K562 (cell line): ENCODE results near the gene LUZP1. TPM values are rescaled to one million over a fixed set of nuclear protein-coding genes. Genes with fewer than 3 reads are reported as not detected.

Experiments
- ARID1B ChIP-seq: fragments of 450-650 bp; IDR thresholded peaks from 2 replicates; pipeline ENCODE4 v1.6.1; 2016; ENCODE audit warnings: antibody characterized with exemption, mild to moderate bottlenecking, inconsistent platforms
- CCAR2 ChIP-seq: fragments of 200-400 bp; formaldehyde crosslinking; IDR thresholded peaks from 2 replicates; pipeline ENCODE4 v1.6.1; 2017; ENCODE audit warnings: mild to moderate bottlenecking, low read depth, low read length
- CGGBP1 ChIP-seq: fragments of 250-450 bp; sonication (Bioruptor Pico); IDR thresholded peaks from 2 replicates; pipeline ENCODE4 v1.9.0; 2021; ENCODE audit warnings: mild to moderate bottlenecking
- CTBP1 ChIP-seq: fragments of 450-650 bp; IDR thresholded peaks from 2 replicates; pipeline ENCODE4 v1.6.1; 2016; ENCODE audit warnings: borderline replicate concordance
- ELF1 ChIP-seq: fragments of 200-800 bp; sonication (Bioruptor generic); IDR thresholded peaks from 2 replicates; pipeline ENCODE4 v1.6.1; 2016; ENCODE audit warnings: missing genetic modification characterization, missing compliant biosample characterization
- ETV1 ChIP-seq: fragments of 450-650 bp; conservative IDR thresholded peaks from 2 replicates; pipeline ENCODE4 v1.6.1; 2016; ENCODE audit warnings: missing genetic modification characterization, control low read depth, low read depth, missing compliant biosample characterization
- GABPB1 ChIP-seq: sonication (generic); formaldehyde crosslinking; IDR thresholded peaks from 2 replicates; pipeline ENCODE4 v1.8.0; 2022; ENCODE audit warnings: mild to moderate bottlenecking, missing genetic modification reagents
- GATAD2B ChIP-seq: fragments of 450-650 bp; IDR thresholded peaks from 2 replicates; pipeline ENCODE4 v1.6.1; 2017; ENCODE audit warnings: mild to moderate bottlenecking, borderline replicate concordance
- ILK ChIP-seq: fragments of 450-650 bp; IDR thresholded peaks from 2 replicates; pipeline ENCODE4 v1.6.1; 2016; ENCODE audit warnings: missing genetic modification characterization, low read depth, mild to moderate bottlenecking, missing compliant biosample characterization, moderate library complexity, borderline replicate concordance
- LEF1 ChIP-seq: fragments of 450-650 bp; IDR thresholded peaks from 2 replicates; pipeline ENCODE4 v1.6.1; 2016; ENCODE audit warnings: mild to moderate bottlenecking
- MTF1 ChIP-seq: fragments of 250-450 bp; sonication (Bioruptor Pico); IDR thresholded peaks from 2 replicates; pipeline ENCODE4 v1.9.0; 2021; ENCODE audit warnings: moderate library complexity, mild to moderate bottlenecking, inconsistent platforms, borderline replicate concordance
- RAD51 ChIP-seq: fragments of 450-650 bp; IDR thresholded peaks from 2 replicates; pipeline ENCODE4 v1.7.1; 2016; ENCODE audit warnings: low read depth, mild to moderate bottlenecking, borderline replicate concordance
- SAFB2 ChIP-seq: fragments of 200-400 bp; formaldehyde crosslinking; IDR thresholded peaks from 2 replicates; pipeline ENCODE4 v1.6.1; 2018; ENCODE audit warnings: borderline replicate concordance, low read length, low read depth, moderate library complexity; ENCODE audit not compliant: severe bottlenecking
- SPI1 ChIP-seq: IDR thresholded peaks from 2 replicates; pipeline ENCODE4 v1.6.1; 2011; ENCODE audit warnings: low read depth, low read length, control low read depth, borderline replicate concordance
- TARDBP ChIP-seq: fragments of 450-650 bp; IDR thresholded peaks from 2 replicates; pipeline ENCODE4 v1.6.1; 2016
- ZNF140 ChIP-seq: fragments of 250-450 bp; sonication (Bioruptor Pico); IDR thresholded peaks from 2 replicates; pipeline ENCODE4 v1.8.0; 2021; ENCODE audit warnings: moderate library complexity, mild to moderate bottlenecking, inconsistent platforms
- ZNF23 ChIP-seq: fragments of 250-450 bp; sonication (Bioruptor Pico); IDR thresholded peaks from 2 replicates; pipeline ENCODE4 v1.4.0; 2020; ENCODE audit warnings: mild to moderate bottlenecking
- ZNF253 ChIP-seq: fragments of 250-450 bp; sonication (Bioruptor Pico); conservative IDR thresholded peaks from 2 replicates; pipeline ENCODE4 v1.6.1; 2021; ENCODE audit warnings: mild to moderate bottlenecking
- ZNF445 ChIP-seq: fragments of 250-450 bp; sonication (Bioruptor Pico); IDR thresholded peaks from 2 replicates; pipeline ENCODE4 v1.4.0; 2020; ENCODE audit warnings: low read depth, mild to moderate bottlenecking, moderate library complexity
- ZNF511 ChIP-seq: sonication (generic); formaldehyde crosslinking; IDR thresholded peaks from 2 replicates; pipeline ENCODE4 v1.8.0; 2022; ENCODE audit warnings: mild to moderate bottlenecking, missing genetic modification reagents
- ZNF766 ChIP-seq: fragments of 200-800 bp; sonication (Bioruptor generic); conservative IDR thresholded peaks from 2 replicates; pipeline ENCODE4 v1.6.1; 2016; ENCODE audit warnings: missing genetic modification characterization, missing compliant biosample characterization
- polyA plus RNA-seq, 8 experiments: library from polyadenylated mRNA; depleted of rRNA in 4 of 8; stranded (reverse) in 5 of 8; unstranded in 3 of 8; fragments of >200 nt; fragmentation: Nextera tagmentation in 2 of 8; fragmentation: Illumina TruSeq in 1 of 8; extraction: Ambion mirVana in 2 of 8; extraction: Trizol in 1 of 8; gene quantifications; 2 replicates each; pipeline versions ENCODE4 v1.2.1 to v1.2.3, GENCODE V29; 2011 to 2014; ENCODE audit warnings: inconsistent platforms in 1 of 8, missing spikeins in 1 of 8
- total RNA-seq, 7 experiments: library from RNA; depleted of rRNA in 6 of 7; stranded (reverse); fragments of >200 nt in 6 of 7; fragmentation: Illumina TruSeq in 2 of 7; extraction: Trizol in 2 of 7; gene quantifications; 2 replicates each; pipeline versions ENCODE4 v1.2.1 to v1.2.3, GENCODE V29; 2011 to 2021; ENCODE audit warnings: low replicate concordance in 1 of 7
- TF ChIP-seq, protein P1 (sequence below): fragments of 250-450 bp; sonication (Bioruptor Pico); IDR thresholded peaks from 2 replicates; pipeline ENCODE4 v1.6.1; 2021; ENCODE audit warnings: mild to moderate bottlenecking
- TF ChIP-seq, protein P2 (sequence below): IDR thresholded peaks from 3 replicates; pipeline ENCODE4 v1.6.1; 2011; ENCODE audit warnings: borderline replicate concordance, mild to moderate bottlenecking; ENCODE audit not compliant: insufficient read length, insufficient read depth
- TF ChIP-seq, protein P3 (sequence below): fragments of 450-650 bp; conservative IDR thresholded peaks from 2 replicates; pipeline ENCODE4 v1.6.1; 2016; ENCODE audit warnings: missing genetic modification characterization, low read depth, mild to moderate bottlenecking, control low read depth, missing compliant biosample characterization

The LUZP1 gene
- total and polyA plus RNA-seq, 9 of the 15 experiments (the other 6 are each of a cell fraction or from before 2014, with no cell fraction given) = 6.5 to 19.1 (median 12.4) TPM

DNA sequence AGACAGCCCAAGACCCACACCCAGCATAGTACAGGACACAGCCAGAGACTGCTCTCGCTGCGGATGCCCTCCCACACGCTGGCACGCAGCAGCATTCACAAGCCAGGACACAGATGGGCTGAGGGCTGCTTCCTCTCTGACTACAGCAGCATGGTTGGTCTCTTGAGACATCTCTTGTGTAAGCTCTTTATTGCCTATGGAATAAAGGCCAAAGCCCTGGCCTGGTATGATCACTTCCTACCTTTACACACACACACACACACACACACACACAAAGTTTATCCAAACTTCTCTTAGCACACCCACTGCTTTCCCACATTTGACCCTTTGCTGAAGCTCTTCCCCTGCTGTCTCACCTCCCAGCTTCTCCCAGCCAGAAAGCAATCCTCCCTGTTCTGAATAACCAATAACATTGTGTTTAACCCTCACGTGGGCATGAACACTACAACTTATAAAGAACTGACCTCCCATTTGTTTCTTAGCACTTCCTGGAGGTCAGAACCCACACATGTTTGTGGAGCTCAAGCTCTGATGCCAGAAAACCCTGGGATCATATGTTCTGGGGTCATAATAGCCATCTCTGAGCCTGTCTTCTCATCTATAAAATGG is 1.2 kb upstream of the LUZP1 start (continued):
- no peak for TF ChIP-seq ZNF23 (CRISPR knock-in tag)
- TF ChIP-seq, protein P1, sequence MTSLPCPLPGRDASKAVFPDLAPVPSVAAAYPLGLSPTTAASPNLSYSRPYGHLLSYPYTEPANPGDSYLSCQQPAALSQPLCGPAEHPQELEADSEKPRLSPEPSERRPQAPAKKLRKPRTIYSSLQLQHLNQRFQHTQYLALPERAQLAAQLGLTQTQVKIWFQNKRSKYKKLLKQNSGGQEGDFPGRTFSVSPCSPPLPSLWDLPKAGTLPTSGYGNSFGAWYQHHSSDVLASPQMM (CRISPR knock-in tag) = no peak
- peak; percentile 70 for TF ChIP-seq ELF1 (tag)
- TF ChIP-seq ZNF253 = no peak
- no peak for TF ChIP-seq ZNF140 (CRISPR knock-in tag)
- TF ChIP-seq TARDBP = no peak
- TF ChIP-seq LEF1 = no peak; the same call in 1 of the 2 replicates
- no peak; the same call in 1 of the 2 replicates for TF ChIP-seq ZNF766 (CRISPR knock-in tag)
- TF ChIP-seq ETV1 (tag) = 0 out of 2 replicates have a peak, but pooled peaks have one; percentile 27
- no peak for TF ChIP-seq MTF1 (CRISPR knock-in tag)
- no peak for TF ChIP-seq GABPB1 (CRISPR knock-in tag)
- no peak for TF ChIP-seq CGGBP1 (CRISPR knock-in tag)
- TF ChIP-seq, protein P2, sequence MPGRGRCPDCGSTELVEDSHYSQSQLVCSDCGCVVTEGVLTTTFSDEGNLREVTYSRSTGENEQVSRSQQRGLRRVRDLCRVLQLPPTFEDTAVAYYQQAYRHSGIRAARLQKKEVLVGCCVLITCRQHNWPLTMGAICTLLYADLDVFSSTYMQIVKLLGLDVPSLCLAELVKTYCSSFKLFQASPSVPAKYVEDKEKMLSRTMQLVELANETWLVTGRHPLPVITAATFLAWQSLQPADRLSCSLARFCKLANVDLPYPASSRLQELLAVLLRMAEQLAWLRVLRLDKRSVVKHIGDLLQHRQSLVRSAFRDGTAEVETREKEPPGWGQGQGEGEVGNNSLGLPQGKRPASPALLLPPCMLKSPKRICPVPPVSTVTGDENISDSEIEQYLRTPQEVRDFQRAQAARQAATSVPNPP = no peak
- TF ChIP-seq SPI1 = 0 out of 2 replicates have a peak, but pooled peaks have one; percentile 21
- TF ChIP-seq CCAR2 = no peak
- TF ChIP-seq, protein P3, sequence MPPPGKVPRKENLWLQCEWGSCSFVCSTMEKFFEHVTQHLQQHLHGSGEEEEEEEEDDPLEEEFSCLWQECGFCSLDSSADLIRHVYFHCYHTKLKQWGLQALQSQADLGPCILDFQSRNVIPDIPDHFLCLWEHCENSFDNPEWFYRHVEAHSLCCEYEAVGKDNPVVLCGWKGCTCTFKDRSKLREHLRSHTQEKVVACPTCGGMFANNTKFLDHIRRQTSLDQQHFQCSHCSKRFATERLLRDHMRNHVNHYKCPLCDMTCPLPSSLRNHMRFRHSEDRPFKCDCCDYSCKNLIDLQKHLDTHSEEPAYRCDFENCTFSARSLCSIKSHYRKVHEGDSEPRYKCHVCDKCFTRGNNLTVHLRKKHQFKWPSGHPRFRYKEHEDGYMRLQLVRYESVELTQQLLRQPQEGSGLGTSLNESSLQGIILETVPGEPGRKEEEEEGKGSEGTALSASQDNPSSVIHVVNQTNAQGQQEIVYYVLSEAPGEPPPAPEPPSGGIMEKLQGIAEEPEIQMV (tag) = no peak
- no peak for TF ChIP-seq GATAD2B
- peak; percentile 94 for TF ChIP-seq RAD51
- TF ChIP-seq ARID1B = peak; percentile 39
- TF ChIP-seq SAFB2 = no peak
- no peak for TF ChIP-seq ZNF511 (CRISPR knock-in tag)
- 0 out of 2 replicates have a peak, but pooled peaks have one; percentile 29 for TF ChIP-seq CTBP1
- no peak for TF ChIP-seq ZNF445 (CRISPR knock-in tag)
- TF ChIP-seq ILK (tag) = no peak
